NCI-H1048 (cell line): ENCODE results near the gene MTTP.

ENCODE experiments used
- DNase-seq: peaks from one replicate; lab custom pipeline; 2025; lab: John Stamatoyannopoulos, UW

Gene MTTP

DNA sequence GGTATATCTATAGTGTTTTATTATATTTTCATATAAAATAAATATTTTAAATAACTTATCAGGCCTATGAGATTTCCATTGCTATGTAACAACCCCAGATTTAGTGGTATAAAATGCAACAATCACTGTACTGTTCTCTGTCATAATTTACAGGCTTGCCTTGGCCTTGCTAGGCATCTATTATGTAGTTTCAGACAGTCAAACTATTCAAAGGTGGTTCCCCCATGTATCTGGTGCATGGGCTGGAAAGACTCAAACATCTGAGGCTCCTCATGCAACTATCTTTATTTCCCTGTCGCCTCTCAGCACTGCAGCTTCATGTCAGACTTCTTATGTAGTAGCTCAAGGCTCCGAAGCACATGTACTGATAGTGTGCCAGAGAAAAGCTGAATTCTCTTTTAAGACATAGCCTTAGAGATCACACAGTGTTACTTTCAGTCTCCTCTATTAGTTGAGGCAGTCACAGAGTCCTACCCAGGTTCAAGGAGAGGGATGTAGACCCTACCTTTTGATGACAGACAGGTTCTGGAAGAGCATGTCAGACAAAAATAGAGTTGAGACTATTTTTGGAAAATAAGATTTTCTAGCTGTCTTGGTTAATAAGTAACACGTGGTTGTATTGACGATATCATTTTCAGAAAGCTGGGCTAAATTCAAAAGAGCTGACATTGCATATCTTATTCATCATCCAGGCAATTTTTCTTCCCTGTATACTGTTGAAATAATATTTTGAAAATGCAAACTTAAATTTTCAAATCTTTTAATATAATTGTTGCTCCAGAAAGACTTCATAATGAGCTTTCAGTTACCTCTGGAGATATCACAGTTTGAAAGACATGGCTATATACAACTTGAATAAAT lies 19.4 kb downstream of the MTTP start:
- DNase-seq = no peak

DNA sequence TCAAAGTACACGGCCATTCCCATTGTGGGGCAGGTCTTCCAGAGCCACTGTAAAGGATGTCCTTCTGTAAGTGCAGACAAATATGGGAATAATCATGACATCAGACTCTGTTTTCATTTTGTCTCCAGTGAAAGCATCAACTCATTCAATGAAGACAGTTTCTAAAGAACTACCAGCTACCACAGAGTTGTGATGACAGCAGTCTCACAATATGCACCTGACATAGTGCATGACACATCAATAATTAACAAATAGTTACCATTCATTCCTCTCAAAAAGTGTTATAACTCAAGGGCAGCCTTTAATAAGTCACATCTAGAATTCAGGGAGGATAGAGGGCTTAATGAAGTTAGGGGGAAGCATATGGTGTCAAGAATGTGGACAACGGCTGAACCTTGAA lies 20.2 kb downstream of the MTTP start:
- DNase-seq = no peak

DNA sequence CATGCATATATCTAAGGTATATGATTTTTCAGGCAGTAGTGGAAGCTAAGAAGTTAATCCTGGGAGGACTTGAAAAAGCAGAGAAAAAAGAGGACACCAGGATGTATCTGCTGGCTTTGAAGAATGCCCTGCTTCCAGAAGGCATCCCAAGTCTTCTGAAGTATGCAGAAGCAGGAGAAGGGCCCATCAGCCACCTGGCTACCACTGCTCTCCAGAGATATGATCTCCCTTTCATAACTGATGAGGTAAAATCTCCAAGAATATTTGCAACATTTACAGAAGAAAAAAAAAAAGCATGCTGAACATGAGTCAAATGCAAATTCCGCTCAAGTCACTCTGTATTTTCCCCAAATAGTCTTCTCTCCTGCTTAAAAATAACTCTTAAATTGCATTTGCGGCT lies 32.1 kb downstream of the MTTP start:
- no peak for DNase-seq

DNA sequence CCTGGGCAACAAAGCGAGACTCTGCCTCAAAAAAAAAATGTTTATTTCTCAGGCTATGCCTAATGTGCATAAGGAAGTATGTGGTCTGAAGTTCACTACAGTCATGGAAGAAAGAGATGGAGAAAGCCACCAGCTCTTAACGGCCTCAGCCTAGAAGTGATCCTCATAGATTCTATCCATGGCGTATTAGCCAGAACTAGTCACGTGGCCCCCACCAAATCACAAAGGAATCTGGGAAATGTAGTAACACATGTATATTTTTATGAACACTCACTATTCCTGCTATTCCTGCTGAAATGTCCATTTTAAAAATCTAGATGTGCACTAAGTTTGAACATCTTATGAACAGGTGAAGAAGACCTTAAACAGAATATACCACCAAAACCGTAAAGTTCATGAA lies 33.8 kb downstream of the MTTP start:
- DNase-seq = no peak

DNA sequence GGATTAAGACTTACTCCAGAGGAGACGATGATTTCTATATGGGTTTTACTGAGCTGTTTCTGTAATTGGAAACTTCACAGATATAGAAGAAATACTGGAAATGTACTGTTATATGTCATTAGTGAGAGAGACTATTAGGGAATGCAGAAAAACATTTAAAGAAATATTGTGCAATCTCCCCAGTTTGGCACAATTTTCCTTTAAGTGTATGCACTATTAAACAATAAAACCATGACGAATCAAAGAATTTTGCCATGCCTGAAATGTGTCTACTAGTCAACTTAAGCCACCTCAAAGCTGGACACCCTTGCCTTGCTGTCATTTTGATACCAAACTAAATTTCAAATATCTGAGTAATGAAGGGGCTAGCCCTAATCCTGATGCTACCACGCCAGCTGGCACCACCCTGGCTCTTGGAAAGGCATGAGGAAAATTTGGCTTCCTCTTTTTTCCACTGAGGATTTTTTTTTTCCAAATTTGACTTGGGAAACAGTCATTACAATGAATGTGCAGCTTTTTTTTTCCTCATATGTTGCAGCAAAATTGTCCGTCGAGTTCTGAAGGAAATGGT lies 36.1 kb downstream of the MTTP start:
- no peak for DNase-seq

DNA sequence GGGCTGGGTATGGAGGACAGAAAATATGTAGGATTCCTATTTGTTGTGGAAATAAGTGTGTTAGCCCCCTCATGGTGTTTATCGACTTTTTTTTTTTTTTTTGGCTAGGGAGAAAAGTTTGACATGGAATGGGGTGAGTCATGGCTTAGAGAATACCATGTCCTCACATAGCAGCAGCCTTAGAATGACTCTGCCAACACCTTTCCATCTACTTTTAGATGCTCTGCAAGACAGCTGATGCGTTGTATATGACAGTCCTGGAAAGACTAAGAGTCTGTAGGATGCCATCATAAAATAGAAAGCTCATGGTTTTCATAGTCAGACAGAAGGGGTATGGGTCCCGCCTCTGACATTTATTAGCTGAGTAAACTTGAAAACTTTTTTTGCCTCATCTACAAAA lies 37.7 kb downstream of the MTTP start:
- no peak for DNase-seq

DNA sequence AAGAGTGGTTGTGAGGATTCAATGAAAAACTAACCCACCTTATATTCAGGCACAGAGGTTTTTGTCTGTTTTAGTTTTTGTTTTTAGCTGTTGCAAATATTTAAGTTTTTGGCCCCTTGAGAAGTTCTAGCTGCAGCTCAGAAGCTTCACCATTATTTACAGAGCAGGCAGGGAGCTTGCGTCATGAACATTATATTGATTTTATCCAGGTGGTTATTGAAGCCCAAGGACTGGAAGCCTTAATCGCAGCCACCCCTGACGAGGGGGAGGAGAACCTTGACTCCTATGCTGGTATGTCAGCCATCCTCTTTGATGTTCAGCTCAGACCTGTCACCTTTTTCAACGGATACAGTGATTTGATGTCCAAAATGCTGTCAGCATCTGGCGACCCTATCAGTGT lies 38.1 kb downstream of the MTTP start:
- DNase-seq = no peak

DNA sequence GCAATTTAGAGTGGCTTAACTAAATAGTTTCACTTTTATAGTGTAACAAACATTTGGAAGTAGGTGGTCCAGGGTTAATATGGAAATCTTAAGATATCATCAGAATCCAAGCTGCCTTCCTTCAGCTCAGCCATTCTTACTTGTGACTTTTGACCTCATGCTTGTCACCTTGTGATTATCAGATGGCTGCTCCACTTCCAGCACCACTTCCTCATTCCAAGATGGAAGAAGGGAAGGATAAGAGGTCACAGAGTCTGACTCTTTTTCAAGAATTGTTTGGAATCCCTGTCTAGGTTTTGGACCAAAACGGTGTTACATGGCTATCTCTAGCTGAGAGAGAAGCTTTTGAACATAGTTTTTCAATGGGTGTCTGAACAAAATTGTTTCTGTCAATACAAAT lies 39.9 kb downstream of the MTTP start:
- DNase-seq = no peak

DNA sequence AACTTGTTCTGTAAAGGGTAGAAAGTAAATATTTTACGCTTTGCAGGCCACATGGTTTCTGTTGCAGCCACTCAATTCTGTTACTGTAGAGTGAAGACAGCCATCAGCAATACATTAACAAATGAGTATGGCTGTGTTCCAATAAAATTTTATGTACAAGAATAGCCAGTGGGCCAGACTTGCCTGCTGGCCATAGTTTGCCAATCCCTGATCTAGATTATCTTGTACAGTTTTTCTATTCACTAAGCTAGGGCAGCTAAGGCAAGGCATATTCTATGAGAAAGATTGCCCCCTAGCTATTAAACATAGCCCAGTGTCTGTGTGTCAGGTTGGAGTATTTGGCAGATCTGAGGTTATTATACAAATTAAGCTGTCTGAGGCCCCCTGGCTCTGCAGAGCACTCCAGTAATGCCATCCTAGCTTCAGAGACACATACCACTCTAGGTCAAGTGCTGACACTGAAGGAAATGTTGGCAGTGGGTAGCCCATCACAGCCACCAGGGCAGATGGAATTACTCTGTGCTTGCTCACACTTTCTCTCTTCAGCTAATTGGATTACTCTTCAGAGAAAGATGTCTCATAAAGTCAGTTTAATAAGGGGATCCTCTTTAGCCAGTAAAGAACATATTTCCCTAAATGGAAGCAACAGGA lies 40.7 kb downstream of the MTTP start:
- DNase-seq = no peak

DNA sequence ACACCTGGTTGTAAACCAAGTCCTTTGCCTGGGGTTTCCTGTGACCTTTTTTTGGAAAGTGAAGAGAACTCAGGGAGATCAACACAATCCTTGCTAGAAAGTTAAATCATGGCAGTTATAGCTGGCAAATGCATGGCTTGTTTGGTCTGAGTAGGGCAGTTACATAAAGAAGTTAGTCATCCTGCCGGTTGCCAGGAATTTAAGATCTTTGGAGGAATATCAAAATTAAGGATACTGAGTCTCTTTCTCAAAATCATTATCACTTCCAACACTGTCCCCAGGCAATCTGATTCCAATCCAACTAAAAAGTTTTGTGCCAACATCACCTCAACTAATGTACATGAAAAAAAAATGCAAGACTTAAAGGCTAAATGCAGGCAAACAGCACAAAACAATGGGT lies 42.8 kb downstream of the MTTP start:
- no peak for DNase-seq

DNA sequence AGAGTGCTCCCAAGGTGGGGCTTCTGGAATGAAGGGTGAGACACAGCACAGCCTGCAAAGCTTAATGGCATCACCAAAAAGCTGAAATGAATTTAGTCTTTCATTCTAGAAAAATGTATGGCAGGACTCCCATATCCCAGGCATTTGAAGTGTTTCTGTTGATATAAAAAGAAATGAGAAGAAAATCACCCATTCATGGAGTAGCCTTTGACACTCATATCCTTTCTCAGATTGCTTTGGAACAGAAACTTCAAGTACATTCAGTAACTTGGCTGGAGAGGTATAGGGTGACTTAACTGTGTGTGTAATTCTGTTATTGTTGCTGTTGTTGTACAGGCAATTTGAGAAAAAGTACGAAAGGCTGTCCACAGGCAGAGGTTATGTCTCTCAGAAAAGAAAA lies 47.7 kb downstream of the MTTP start:
- DNase-seq = no peak

DNA sequence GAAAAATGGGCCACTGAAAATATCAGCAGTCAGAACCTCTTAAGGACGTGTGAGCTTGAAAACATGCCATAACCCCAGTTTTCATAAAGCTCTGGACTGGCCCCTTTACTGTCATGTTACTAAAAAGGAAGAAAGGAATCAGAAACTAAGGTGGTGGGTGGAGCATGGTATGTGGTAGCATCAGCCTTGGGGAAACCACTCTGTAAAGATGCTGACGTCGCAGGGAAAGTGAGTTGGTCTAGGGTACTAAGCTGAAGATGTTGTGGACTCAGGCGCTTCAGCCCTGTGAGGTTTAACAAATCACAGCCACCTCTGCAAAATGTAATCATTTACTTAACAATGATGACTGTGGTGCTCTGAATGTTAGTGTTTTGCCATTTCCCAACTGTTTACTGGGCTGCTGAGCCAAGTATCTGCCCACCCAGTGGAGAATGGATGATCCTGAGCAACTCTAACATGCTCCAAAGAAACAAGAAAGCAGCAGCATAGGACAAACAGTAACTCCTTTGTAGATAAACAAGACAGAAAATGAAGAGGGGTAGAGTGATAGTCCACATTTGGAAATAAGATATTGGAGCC lies 49.6 kb downstream of the MTTP start:
- DNase-seq = no peak

DNA sequence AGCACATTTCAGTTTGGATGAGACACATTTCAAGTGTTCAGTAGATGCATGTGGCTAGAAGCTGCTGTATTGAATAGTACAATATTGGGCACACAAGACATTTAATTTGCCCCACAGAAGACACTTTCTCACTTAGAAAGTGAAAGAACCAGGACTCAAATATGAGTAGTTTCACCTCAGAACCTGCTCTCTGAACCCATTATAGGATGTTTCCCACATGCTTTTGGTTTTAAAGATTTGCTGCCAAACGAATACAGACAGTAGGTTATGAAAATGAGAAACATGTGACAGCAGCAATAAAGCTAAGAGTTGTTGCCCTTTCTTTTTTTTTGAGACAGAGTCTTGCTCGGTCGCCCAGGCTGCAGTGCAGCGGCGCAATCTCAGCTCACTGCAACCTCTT lies 50.7 kb downstream of the MTTP start:
- DNase-seq = no peak

DNA sequence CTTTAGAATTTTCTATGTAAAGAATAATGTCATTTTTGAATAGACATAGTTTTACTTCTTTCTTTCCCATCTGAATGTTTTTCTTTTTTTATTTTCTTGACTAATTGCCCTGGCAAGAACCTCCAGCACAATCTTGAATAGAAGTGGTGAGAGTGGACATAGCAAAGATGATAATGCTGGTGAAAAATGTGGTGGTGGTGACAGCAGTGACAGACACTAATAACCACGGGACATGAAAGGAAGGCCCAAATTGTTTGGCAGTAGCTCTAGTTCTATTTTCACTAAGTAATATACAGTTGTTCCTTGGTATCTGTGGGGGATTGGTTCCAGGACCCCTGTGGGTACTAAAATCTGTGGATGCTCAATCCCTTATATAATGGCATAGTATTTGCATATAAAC lies 53.4 kb downstream of the MTTP start:
- no peak for DNase-seq

DNA sequence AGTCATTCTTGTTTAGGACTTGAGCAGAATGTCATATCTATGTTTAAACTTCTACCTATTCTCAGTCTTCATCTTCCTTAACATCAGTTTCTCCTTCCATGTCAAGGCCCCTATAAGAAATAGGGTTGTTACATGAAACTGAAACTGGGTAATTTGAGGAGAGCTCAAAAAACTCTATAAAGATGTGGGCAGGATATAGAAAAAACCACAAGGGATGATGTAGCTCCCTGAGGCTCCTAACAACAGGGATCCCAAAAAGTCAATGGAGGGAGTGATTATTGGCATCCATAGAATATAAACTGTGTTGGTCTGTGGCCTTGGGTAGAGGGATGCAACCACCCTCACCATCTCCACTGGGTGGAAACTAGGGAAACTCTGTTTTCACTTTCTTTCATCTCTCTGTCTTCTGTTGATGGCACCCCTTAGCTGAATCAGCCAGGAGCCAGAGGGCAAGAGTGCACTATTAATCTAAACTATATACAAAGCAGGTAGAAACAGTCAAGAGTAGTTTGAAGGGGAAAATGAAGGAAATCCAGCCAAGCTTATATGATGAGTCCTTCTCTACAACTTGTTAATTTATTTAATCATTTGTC lies 55.4 kb downstream of the MTTP start:
- DNase-seq = no peak

DNA sequence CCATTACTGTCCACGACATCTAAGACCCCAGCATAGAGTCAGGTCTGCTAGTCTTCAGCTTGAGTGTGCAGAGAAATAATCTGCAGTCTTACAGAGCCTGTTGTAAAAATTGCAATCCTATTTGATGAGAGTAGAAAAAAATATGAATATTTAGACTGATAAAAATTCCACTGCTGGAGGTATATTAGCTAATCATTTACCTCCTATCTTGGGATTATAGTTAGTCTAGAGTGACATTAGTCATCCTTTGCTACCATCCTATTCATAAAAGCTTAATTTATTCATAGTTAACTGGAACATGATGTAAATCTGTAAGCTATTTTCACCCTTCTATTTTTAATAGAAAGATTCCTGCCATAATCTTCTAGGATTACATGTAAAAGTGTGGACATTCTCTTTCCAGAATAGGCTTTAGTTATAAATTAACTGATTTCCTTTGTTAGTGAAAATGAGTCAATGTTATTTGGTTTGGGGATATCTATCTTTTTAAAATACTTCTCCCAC lies 56.3 kb downstream of the MTTP start:
- no peak for DNase-seq

DNA sequence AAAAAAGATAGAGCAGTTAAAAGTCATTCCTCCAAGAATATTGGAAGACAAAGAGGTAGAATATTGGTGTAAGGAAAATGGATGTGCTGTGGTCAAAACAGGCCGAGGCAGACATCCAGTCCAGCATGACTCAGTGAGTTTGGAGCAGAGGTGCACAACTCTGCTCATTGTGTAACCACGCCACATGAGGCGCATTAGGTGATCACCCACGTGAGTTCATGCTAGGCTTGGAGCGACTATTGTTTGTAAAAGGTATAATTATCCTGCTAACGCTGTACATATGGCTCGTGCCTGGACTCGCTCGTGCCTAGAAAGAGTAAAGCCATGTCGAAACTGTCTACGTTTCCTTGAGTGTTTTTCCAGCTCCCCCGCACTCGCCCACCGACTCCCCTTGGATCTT lies 59.1 kb downstream of the MTTP start:
- no peak for DNase-seq

DNA sequence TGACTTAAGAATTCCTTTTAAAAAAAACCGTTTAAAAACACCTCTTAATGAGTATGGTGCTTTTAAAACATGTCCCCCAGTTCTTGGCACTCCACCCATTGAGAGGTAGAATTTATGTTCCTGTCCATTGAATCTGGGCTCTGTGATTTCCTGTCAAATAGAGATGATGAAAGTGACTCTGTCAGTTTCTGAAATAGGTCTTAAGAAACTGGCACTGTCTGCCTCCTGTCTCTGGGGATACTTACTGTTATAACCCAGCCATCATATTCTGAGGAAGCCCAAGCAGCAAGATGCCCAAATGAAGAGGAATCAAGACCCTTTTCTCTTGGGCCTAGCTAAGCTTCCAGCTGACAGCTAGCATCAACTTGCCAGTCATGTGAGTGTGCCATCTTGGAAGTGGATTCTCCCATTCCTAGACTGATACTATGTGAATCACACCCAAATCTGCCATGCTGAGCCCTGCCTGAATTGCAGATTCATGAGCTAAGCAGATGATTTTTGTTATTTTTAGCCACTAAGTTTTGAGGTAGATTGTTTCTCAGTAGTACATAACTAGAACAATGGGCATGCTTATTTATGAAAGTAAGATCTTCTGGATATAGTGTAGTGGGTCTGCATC lies 60.2 kb downstream of the MTTP start:
- no peak for DNase-seq

DNA sequence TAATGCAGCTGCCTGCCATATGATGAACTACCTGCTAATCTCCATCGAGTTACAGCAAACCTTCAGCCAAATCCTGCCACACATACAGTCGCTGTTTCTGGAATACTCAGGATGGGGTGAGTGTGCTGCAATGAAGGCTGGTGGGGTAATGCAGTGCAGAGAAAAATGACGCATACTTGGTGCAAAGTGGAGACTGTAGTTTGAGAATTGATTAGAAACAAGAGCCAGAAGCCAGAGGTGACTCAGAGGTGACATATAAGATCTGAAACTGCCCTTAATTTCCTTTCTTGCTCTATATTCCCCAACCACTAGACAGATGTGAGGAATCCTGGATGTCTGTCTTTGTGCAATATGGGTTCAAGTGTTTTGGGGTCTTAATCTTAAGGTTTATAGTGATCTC lies 61.0 kb downstream of the MTTP start:
- no peak for DNase-seq

DNA sequence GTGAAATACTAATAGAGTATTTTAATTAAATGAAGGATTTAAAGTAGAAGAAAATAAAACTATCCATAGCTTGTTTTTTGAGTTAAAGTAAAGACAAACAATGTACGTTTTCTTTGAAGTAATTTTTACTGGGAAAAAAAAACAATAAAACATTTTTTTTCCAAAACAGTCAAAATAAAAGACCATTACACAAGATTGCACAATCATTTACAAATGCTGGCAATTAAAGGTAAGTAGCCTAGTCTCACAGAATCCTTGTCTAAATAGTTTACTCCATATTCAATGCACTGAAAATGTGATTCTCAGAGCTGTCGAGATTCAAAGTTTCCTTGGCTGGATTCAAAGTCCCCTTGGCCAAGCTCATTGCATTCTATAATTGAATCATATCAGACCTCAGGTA lies 61.8 kb downstream of the MTTP start:
- no peak for DNase-seq

DNA sequence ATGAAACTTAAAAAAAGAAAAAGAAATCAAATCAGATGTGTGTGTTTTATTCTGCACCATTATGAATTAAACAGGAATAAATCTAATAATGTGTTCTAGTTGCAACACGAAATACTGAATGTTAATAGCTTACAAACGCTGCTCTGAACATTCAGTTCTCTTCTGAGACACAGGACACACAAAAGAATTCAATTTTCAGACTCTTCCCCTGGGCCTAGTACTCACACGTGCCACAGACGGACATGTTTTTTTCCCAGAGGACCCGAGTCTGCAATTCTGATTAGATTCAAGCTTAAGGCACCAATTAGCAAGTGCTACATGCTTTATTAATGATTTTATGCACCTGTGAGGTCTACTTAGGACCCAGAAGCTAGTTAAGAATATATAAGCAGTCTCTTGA lies 62.5 kb downstream of the MTTP start:
- no peak for DNase-seq

DNA sequence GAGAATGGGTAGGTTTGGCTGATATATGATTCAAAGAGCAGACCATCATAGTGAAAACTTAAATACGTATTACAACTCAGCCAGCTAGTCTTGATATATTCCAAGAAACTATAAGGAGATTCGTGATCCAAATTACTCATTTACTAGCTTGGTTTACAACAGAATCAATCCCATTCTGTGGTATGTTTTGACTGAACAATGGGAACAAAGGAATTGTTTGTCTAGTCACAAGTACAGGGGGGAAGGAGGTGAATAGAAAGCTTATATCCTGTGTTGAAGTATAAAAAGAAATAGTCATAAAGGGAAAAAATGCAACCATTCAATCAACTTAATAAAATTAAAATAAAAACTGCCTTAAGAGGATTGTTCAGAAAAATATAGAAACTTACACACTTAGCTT lies 66.1 kb downstream of the MTTP start:
- no peak for DNase-seq
